HepG2 (cell line): ENCODE results near the gene CCL27. TPM values are rescaled to one million over a fixed set of nuclear protein-coding genes. Genes with fewer than 3 reads are reported as not detected.

ENCODE experiments used
- AGO2 ChIP-seq: fragments of 200-400 bp; formaldehyde crosslinking; optimal IDR thresholded peaks from 2 replicates; pipeline ENCODE3; 2017; ENCODE audit warnings: mild to moderate bottlenecking, low read depth, low read length, moderate library complexity
- CBFB ChIP-seq: sonication (generic); formaldehyde crosslinking; IDR thresholded peaks from 2 replicates; pipeline ENCODE4 v1.4.0; 2020; ENCODE audit warnings: missing genetic modification reagents
- FOXM1 ChIP-seq: sonication (generic); formaldehyde crosslinking; IDR thresholded peaks from 2 replicates; pipeline ENCODE4 v1.5.0; 2020; ENCODE audit warnings: missing genetic modification reagents
- HOXD1 ChIP-seq: sonication (generic); formaldehyde crosslinking; IDR thresholded peaks from 2 replicates; pipeline ENCODE4 v1.5.0; 2020; ENCODE audit warnings: missing genetic modification reagents
- IRX3 ChIP-seq: sonication (generic); formaldehyde crosslinking; IDR thresholded peaks from 2 replicates; pipeline ENCODE4 v1.8.1; 2023; ENCODE audit warnings: mild to moderate bottlenecking, low read depth, missing genetic modification reagents, borderline replicate concordance
- NFATC3 ChIP-seq: sonication (generic); formaldehyde crosslinking; IDR thresholded peaks from 2 replicates; pipeline ENCODE4 v1.5.1; 2020; ENCODE audit warnings: mild to moderate bottlenecking, missing genetic modification reagents
- NFIC ChIP-seq: IDR thresholded peaks from 2 replicates; pipeline ENCODE4 v1.6.1; 2012; ENCODE audit warnings: mild to moderate bottlenecking, low read length, inconsistent platforms
- PRMT3 ChIP-seq: sonication (generic); formaldehyde crosslinking; IDR thresholded peaks from 2 replicates; pipeline ENCODE4 v1.8.1; 2022; ENCODE audit warnings: low read depth, mild to moderate bottlenecking, moderate library complexity, missing genetic modification reagents, borderline replicate concordance
- RARG ChIP-seq: sonication (generic); formaldehyde crosslinking; IDR thresholded peaks from 2 replicates; pipeline ENCODE4 v1.4.0; 2020; ENCODE audit warnings: low read depth, mild to moderate bottlenecking, missing genetic modification reagents
- RBAK ChIP-seq: sonication (generic); formaldehyde crosslinking; IDR thresholded peaks from 2 replicates; pipeline ENCODE4 v1.5.1; 2020; ENCODE audit warnings: mild to moderate bottlenecking, missing genetic modification reagents
- RBM39 ChIP-seq: fragments of 200-400 bp; formaldehyde crosslinking; IDR thresholded peaks from one replicate; pipeline ENCODE4 v1.6.1; 2018; ENCODE audit warnings: antibody characterized with exemption, mild to moderate bottlenecking, low read depth, low read length; ENCODE audit not compliant: poor library complexity, severe bottlenecking
- SATB2 ChIP-seq: sonication (generic); formaldehyde crosslinking; IDR thresholded peaks from 2 replicates; pipeline ENCODE4 v1.5.0; 2020; ENCODE audit warnings: missing genetic modification reagents
- SMAD9 ChIP-seq: sonication (generic); formaldehyde crosslinking; IDR thresholded peaks from 2 replicates; pipeline ENCODE4 v1.5.1; 2020; ENCODE audit warnings: mild to moderate bottlenecking, missing genetic modification reagents
- SNAI1 ChIP-seq: sonication (generic); formaldehyde crosslinking; IDR thresholded peaks from 2 replicates; pipeline ENCODE4 v1.5.0; 2020; ENCODE audit warnings: mild to moderate bottlenecking, missing genetic modification reagents, borderline replicate concordance
- TBX2 ChIP-seq: sonication (generic); formaldehyde crosslinking; IDR thresholded peaks from 2 replicates; pipeline ENCODE4 v1.5.0; 2020; ENCODE audit warnings: missing genetic modification reagents, mild to moderate bottlenecking, borderline replicate concordance
- TOPORS ChIP-seq: sonication (generic); formaldehyde crosslinking; IDR thresholded peaks from 2 replicates; pipeline ENCODE4 v1.8.0; 2023; ENCODE audit warnings: mild to moderate bottlenecking, missing genetic modification reagents
- YY1 ChIP-seq: IDR thresholded peaks from 2 replicates; pipeline ENCODE4 v1.6.1; 2011; ENCODE audit warnings: low read length, low read depth, moderate library complexity, mild to moderate bottlenecking; ENCODE audit not compliant: insufficient read depth, insufficient replicate concordance
- ZBTB7B ChIP-seq: sonication (generic); formaldehyde crosslinking; IDR thresholded peaks from 2 replicates; pipeline ENCODE4 v1.4.0; 2020; ENCODE audit warnings: missing genetic modification reagents
- ZKSCAN5 ChIP-seq: sonication (generic); formaldehyde crosslinking; IDR thresholded peaks from 2 replicates; pipeline ENCODE4 v1.5.1; 2020; ENCODE audit warnings: mild to moderate bottlenecking, missing genetic modification reagents
- ZKSCAN8 ChIP-seq: IDR thresholded peaks from 2 replicates; pipeline ENCODE4 v1.6.1; 2016; ENCODE audit warnings: borderline replicate concordance, missing genetic modification reagents, missing compliant biosample characterization
- ZNF3 ChIP-seq: IDR thresholded peaks from 2 replicates; pipeline ENCODE4 v1.7.0; 2017; ENCODE audit warnings: inconsistent platforms
- ZNF556 ChIP-seq: sonication (generic); formaldehyde crosslinking; IDR thresholded peaks from 2 replicates; pipeline ENCODE4 v1.4.0; 2020; ENCODE audit warnings: mild to moderate bottlenecking, missing genetic modification reagents, borderline replicate concordance
- ZNF660 ChIP-seq: sonication (generic); formaldehyde crosslinking; IDR thresholded peaks from 2 replicates; pipeline ENCODE4 v1.5.1; 2020; ENCODE audit warnings: mild to moderate bottlenecking, low read depth, missing genetic modification reagents, borderline replicate concordance
- polyA plus RNA-seq, 8 experiments: library from polyadenylated mRNA; depleted of rRNA in 3 of 8; stranded (reverse) in 7 of 8; unstranded in 1 of 8; fragments of >200 nt; fragmentation: Illumina TruSeq in 4 of 8; extraction: Trizol in 4 of 8; gene quantifications; 2 replicates each; pipeline versions ENCODE4 v1.2.1 to v1.2.3, GENCODE V29; 2011 to 2016; ENCODE audit warnings: low read depth in 4 of 8, missing spikeins in 1 of 8, mixed read lengths in 1 of 8; ENCODE audit not compliant: insufficient read depth in 1 of 8
- total RNA-seq, 5 experiments: library from RNA; depleted of rRNA; stranded (reverse); fragments of >200 nt; fragmentation: Illumina TruSeq; extraction: Trizol; gene quantifications; 2 replicates each; pipeline ENCODE4 v1.2.3, GENCODE V29; 2016; ENCODE audit warnings: low read depth in 1 of 5
- TF ChIP-seq, protein P1 (sequence below): sonication (generic); formaldehyde crosslinking; IDR thresholded peaks from 2 replicates; pipeline ENCODE4 v1.4.0; 2020; ENCODE audit warnings: missing genetic modification reagents
- TF ChIP-seq, protein P2 (sequence below): sonication (generic); formaldehyde crosslinking; IDR thresholded peaks from 2 replicates; pipeline ENCODE4 v1.8.1; 2023; ENCODE audit warnings: mild to moderate bottlenecking, missing genetic modification reagents

CCL27 gene
- total and polyA plus RNA-seq, 2 of the 13 experiments (the other 11 are each of a cell fraction or from before 2014, with no cell fraction given): not detected

DNA sequence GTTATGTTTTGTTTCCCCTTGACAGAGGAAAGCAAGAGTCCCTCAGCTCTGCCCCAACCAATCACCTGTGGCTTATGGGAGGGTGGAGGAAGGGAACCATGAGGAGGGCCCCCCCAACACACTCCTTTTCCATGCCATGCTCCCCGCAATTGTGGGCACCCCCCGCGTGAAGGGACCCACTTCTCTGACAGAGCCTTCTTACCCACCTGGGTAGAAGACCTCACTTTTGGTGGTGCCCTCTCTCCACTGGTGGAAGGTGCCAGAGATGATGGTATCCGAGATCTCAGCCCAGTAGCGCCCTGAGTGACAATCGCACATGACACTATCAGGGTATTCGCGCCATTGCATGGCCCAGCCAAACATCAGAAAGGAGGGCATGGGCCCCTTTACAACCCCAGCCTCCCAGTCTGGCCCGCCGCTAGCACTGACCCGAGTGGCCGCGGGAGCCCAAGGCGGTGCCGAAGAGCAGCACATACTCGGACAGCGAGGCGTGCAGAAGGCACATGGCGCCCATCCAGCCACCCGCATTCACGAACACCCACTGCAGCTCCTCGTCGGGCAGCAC lies 25.6 kb downstream of the CCL27 start (continued):
- TF ChIP-seq, protein P1, sequence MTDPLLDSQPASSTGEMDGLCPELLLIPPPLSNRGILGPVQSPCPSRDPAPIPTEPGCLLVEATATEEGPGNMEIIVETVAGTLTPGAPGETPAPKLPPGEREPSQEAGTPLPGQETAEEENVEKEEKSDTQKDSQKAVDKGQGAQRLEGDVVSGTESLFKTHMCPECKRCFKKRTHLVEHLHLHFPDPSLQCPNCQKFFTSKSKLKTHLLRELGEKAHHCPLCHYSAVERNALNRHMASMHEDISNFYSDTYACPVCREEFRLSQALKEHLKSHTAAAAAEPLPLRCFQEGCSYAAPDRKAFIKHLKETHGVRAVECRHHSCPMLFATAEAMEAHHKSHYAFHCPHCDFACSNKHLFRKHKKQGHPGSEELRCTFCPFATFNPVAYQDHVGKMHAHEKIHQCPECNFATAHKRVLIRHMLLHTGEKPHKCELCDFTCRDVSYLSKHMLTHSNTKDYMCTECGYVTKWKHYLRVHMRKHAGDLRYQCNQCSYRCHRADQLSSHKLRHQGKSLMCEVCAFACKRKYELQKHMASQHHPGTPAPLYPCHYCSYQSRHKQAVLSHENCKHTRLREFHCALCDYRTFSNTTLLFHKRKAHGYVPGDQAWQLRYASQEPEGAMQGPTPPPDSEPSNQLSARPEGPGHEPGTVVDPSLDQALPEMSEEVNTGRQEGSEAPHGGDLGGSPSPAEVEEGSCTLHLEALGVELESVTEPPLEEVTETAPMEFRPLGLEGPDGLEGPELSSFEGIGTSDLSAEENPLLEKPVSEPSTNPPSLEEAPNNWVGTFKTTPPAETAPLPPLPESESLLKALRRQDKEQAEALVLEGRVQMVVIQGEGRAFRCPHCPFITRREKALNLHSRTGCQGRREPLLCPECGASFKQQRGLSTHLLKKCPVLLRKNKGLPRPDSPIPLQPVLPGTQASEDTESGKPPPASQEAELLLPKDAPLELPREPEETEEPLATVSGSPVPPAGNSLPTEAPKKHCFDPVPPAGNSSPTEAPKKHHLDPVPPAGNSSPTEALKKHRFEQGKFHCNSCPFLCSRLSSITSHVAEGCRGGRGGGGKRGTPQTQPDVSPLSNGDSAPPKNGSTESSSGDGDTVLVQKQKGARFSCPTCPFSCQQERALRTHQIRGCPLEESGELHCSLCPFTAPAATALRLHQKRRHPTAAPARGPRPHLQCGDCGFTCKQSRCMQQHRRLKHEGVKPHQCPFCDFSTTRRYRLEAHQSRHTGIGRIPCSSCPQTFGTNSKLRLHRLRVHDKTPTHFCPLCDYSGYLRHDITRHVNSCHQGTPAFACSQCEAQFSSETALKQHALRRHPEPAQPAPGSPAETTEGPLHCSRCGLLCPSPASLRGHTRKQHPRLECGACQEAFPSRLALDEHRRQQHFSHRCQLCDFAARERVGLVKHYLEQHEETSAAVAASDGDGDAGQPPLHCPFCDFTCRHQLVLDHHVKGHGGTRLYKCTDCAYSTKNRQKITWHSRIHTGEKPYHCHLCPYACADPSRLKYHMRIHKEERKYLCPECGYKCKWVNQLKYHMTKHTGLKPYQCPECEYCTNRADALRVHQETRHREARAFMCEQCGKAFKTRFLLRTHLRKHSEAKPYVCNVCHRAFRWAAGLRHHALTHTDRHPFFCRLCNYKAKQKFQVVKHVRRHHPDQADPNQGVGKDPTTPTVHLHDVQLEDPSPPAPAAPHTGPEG (CRISPR knock-in tag): no peak
- 0 out of 2 replicates have a peak, but pooled peaks have one; percentile 21 for TF ChIP-seq SMAD9 (CRISPR knock-in tag)
- TF ChIP-seq HOXD1 (CRISPR knock-in tag): no peak
- peak; percentile 74; the same call in 1 of the 2 replicates for TF ChIP-seq NFATC3 (CRISPR knock-in tag)
- 0 out of 2 replicates have a peak, but pooled peaks have one; percentile 8 for TF ChIP-seq FOXM1 (CRISPR knock-in tag)
- no peak for TF ChIP-seq NFIC
- no peak for TF ChIP-seq ZKSCAN5 (CRISPR knock-in tag)
- TF ChIP-seq TBX2 (CRISPR knock-in tag): no peak
- no peak for TF ChIP-seq IRX3 (CRISPR knock-in tag)
- no peak for TF ChIP-seq RBM39
- TF ChIP-seq, protein P2, sequence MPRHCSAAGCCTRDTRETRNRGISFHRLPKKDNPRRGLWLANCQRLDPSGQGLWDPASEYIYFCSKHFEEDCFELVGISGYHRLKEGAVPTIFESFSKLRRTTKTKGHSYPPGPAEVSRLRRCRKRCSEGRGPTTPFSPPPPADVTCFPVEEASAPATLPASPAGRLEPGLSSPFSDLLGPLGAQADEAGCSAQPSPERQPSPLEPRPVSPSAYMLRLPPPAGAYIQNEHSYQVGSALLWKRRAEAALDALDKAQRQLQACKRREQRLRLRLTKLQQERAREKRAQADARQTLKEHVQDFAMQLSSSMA (CRISPR knock-in tag): no peak
- peak; percentile 71; the same call in 1 of the 2 replicates for TF ChIP-seq ZNF660 (CRISPR knock-in tag)
- TF ChIP-seq RBAK (CRISPR knock-in tag): no peak
- TF ChIP-seq ZKSCAN8 (CRISPR knock-in tag): no peak
- TF ChIP-seq PRMT3 (CRISPR knock-in tag): no peak; the same call in 1 of the 2 replicates
- TF ChIP-seq CBFB: no peak
- TF ChIP-seq TOPORS: no peak
- TF ChIP-seq SATB2 (CRISPR knock-in tag): 0 out of 2 replicates have a peak, but pooled peaks have one; percentile 72
- peak; percentile 2 for TF ChIP-seq YY1
- TF ChIP-seq RARG: no peak
- no peak for TF ChIP-seq ZNF3
- no peak for TF ChIP-seq SNAI1 (CRISPR knock-in tag)
- TF ChIP-seq ZNF556 (CRISPR knock-in tag): 0 out of 2 replicates have a peak, but pooled peaks have one; percentile 6
- 0 out of 2 replicates have a peak, but pooled peaks have one; percentile 3 for TF ChIP-seq ZBTB7B (CRISPR knock-in tag)
- no peak for TF ChIP-seq AGO2
